ENCODE results near the gene ZNF514. TPM values are rescaled to one million over a fixed set of nuclear protein-coding genes. Genes with fewer than 3 reads are reported as not detected.
"Not testable (repeated sequence)": the region's sequence is repeated elsewhere in the genome, so short reads cannot be mapped to it uniquely, and the experiment has no call there.

The ZNF514 gene
- total RNA-seq, 1 donor from 2014 or later = 10.3 TPM

GRCh38 chr2:95149397-95149984 lies 10.2 kb downstream of the ZNF514 start:
- intact Hi-C loops (cut with micrococcal nuclease) = no loop called here

GRCh38 chr2:95143838-95144237 lies 15.8 kb downstream of the ZNF514 start:
- intact Hi-C loops (cut with micrococcal nuclease) = no loop called here

- intact Hi-C loops (cut with micrococcal nuclease) = no loop called here
These were observed 20.9 kb downstream of the ZNF514 start for GRCh38 chr2:95138702-95139101.

GRCh38 chr2:95122197-95122551 lies 37.5 kb downstream of the ZNF514 start:
- intact Hi-C loops (cut with micrococcal nuclease) = loop anchor here (1.0 to 2.0 kb wide), 6 partner anchors 37 to 281 kb away; partner anchors contain the start of genes FAHD2A, ZNF514 and ZNF892

GRCh38 chr2:95121407-95122196 lies 38.0 kb downstream of the ZNF514 start, which contains the start of gene MRPS5:
Gene MRPS5 (minus strand): TSS chr2:95121808. CDS start chr2:95121791, 17 bp downstream.
- intact Hi-C loops (cut with micrococcal nuclease) = loop anchor here (1.0 to 2.0 kb wide), 8 partner anchors 38 to 281 kb away; partner anchors contain the start of genes FAHD2A, ZNF514 and ZNF892

GRCh38 chr2:95121093-95121406 lies 38.6 kb downstream of the ZNF514 start:
- intact Hi-C loops (cut with micrococcal nuclease) = loop anchor here (1.0 kb wide), 2 partner anchors 45 to 98 kb away; no protein-coding TSS in a partner anchor

- intact Hi-C loops (cut with micrococcal nuclease) = loop anchor here (1.0 kb wide), 5 partner anchors 35 to 241 kb away; no protein-coding TSS in a partner anchor
These were observed 44.2 kb downstream of the ZNF514 start for GRCh38 chr2:95115418-95115817.

GRCh38 chr2:95113464-95113863 lies 46.2 kb downstream of the ZNF514 start:
- intact Hi-C loops (cut with micrococcal nuclease) = no loop called here

- intact Hi-C loops (cut with micrococcal nuclease) = no loop called here
These were observed 49.3 kb downstream of the ZNF514 start for GRCh38 chr2:95110395-95110794.

- intact Hi-C loops (cut with micrococcal nuclease) = no loop called here
These were observed 50.4 kb downstream of the ZNF514 start for GRCh38 chr2:95109260-95109659.

- intact Hi-C loops (cut with micrococcal nuclease) = no loop called here
These were observed 53.6 kb downstream of the ZNF514 start for GRCh38 chr2:95106081-95106480.

GRCh38 chr2:95104606-95105005 lies 55.0 kb downstream of the ZNF514 start:
- intact Hi-C loops (cut with micrococcal nuclease) = no loop called here

- intact Hi-C loops (cut with micrococcal nuclease) = no loop called here
These were observed 59.7 kb downstream of the ZNF514 start for GRCh38 chr2:95099910-95100309.

- intact Hi-C loops (cut with micrococcal nuclease) = not testable (repeated sequence)
These were observed 61.4 kb downstream of the ZNF514 start for GRCh38 chr2:95098273-95098672.

Other genes with a start within 250 kb of the ZNF514 start
- 791 and 797 TPM in 2 replicates for gene MAL, start 134.1 kb downstream of the ZNF514 start, total RNA-seq
- 68.8 and 76.8 TPM in 2 replicates for gene MRPS5, start 38.0 kb downstream of the ZNF514 start, total RNA-seq
- 4.1 and 4.2 TPM in 2 replicates for gene ZNF2, start 6.0 kb upstream of the ZNF514 start, total RNA-seq
- gene ZNF892, start 47.7 kb upstream of the ZNF514 start, total RNA-seq = 3.2 and 3.9 TPM in 2 replicates
- gene PROM2, start 114.6 kb upstream of the ZNF514 start, total RNA-seq = 0.78 and 1.4 TPM in 2 replicates
- not detected in 2 replicates for gene KCNIP3, start 137.5 kb upstream of the ZNF514 start, total RNA-seq
- gene FAHD2A, start 242.9 kb upstream of the ZNF514 start, total RNA-seq = 27.9 and 31.6 TPM in 2 replicates

Measured in T-helper 1 cell treated with Interleukin-12 subunit alpha and Interleukin-12 subunit beta and Interleukin-4 antibody, amounts not matched to agents 30 ng/mL and 1 ng/mL, for 36 hours (primary cell).